DND-41 (cell line): ENCODE data around the gene GNLY.

Source experiments
- CTCF ChIP-seq: IDR thresholded peaks from 2 replicates; pipeline ENCODE4 v1.5.1; 2012; ENCODE audit warnings: borderline replicate concordance, low read length, moderate library complexity, mild to moderate bottlenecking; ENCODE audit not compliant: poor library complexity, severe bottlenecking; ENCODE audit errors: extremely low read depth
- EZH2 ChIP-seq: IDR thresholded peaks from 3 replicates; pipeline ENCODE4 v1.6.1; 2012; ENCODE audit warnings: borderline replicate concordance, low read depth, mild to moderate bottlenecking, moderate library complexity, low read length, inconsistent platforms; ENCODE audit not compliant: severe bottlenecking

DNA sequence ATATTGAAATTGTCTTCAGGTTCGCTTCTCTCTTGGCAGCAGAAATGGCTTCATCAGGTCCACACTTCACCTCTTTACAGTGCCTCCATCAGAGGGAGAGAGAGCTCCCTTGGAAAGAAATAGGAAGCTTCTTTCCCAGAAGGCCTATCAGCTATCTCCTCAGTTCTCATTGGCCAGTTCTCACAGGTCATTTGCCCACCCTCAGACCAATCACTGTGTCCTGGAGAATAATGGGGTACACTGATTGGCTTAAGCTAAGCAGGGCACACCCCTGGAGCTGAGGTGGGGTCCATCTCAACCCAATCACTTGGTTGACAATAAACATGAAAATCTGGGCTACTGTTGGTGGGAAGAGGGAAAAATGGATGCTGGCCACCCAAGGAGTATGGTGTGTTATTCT lies 5.2 kb downstream of the GNLY start:
- TF ChIP-seq CTCF (no peak), EZH2 (no peak)
